Neural progenitor cell (in vitro differentiated cells): ENCODE measurements around the gene HCFC1. TPM values are rescaled to one million over a fixed set of nuclear protein-coding genes. Genes with fewer than 3 reads are reported as not detected.

Experiments used
- DNase-seq: peaks from one replicate; pipeline ENCODE4 v3.0.0-alpha.2; 2016; ENCODE audit warnings: low spot score
- H2AFZ ChIP-seq: fragments of 200-600 bp; sonication (generic); replicated peaks from 2 replicates; pipeline ENCODE4 v1.6.1; 2016; ENCODE audit warnings: antibody characterized with exemption
- H3F3A ChIP-seq: fragments of 200-600 bp; sonication (generic); 2 replicates; pipeline ENCODE4 v1.6.1; 2016; ENCODE audit warnings: antibody characterized with exemption, low read depth
- H3K27ac ChIP-seq: fragments of 200-600 bp; sonication (generic); 2 replicates; pipeline ENCODE4 v1.5.1; 2016; ENCODE audit warnings: mild to moderate bottlenecking
- H3K27me3 ChIP-seq: fragments of 200-600 bp; sonication (generic); 2 replicates; pipeline ENCODE4 v1.6.1; 2016; ENCODE audit warnings: mild to moderate bottlenecking, moderate library complexity
- H3K36me3 ChIP-seq: fragments of 200-600 bp; sonication (generic); 2 replicates; pipeline ENCODE4 v1.5.1; 2016
- H3K4me1 ChIP-seq: fragments of 200-600 bp; sonication (generic); 2 replicates; pipeline ENCODE4 v1.6.1; 2016; ENCODE audit warnings: mixed run types
- H3K4me2 ChIP-seq: fragments of 200-600 bp; sonication (generic); 2 replicates; pipeline ENCODE4 v1.6.1; 2016
- H3K4me3 ChIP-seq: fragments of 200-600 bp; sonication (generic); 2 replicates; pipeline ENCODE4 v1.5.1; 2016
- H3K79me2 ChIP-seq: fragments of 200-600 bp; sonication (generic); 2 replicates; pipeline ENCODE4 v1.6.1; 2016; ENCODE audit warnings: low read depth
- H3K9ac ChIP-seq: fragments of 200-600 bp; sonication (generic); 2 replicates; pipeline ENCODE4 v1.6.1; 2016
- H3K9me3 ChIP-seq: fragments of 200-600 bp; sonication (generic); 2 replicates; pipeline ENCODE4 v1.5.1; 2016; ENCODE audit warnings: low read depth
- H4K20me1 ChIP-seq: fragments of 200-600 bp; sonication (generic); 2 replicates; pipeline ENCODE4 v1.6.1; 2016; ENCODE audit warnings: low read depth
- H3K27ac Mint-ChIP-seq: 3 replicates; pipeline ENCODE4 v1.8.0; 2021; ENCODE audit warnings: mixed read lengths
- H3K27me3 Mint-ChIP-seq: 2 replicates; pipeline ENCODE4 v1.8.0; 2022; ENCODE audit warnings: low read depth, mild to moderate bottlenecking, inconsistent platforms, moderate library complexity, mixed read lengths; ENCODE audit not compliant: insufficient read depth
- H3K36me3 Mint-ChIP-seq: 3 replicates; pipeline ENCODE4 v1.8.0; 2021; ENCODE audit warnings: mixed read lengths
- H3K4me1 Mint-ChIP-seq: 3 replicates; pipeline ENCODE4 v1.8.0; 2021; ENCODE audit warnings: mixed read lengths
- H3K4me3 Mint-ChIP-seq: 3 replicates; pipeline ENCODE4 v1.8.0; 2021; ENCODE audit warnings: mild to moderate bottlenecking, moderate library complexity, mixed read lengths
- H3K9me3 Mint-ChIP-seq: 3 replicates; pipeline ENCODE4 v1.8.0; 2020; ENCODE audit warnings: mixed read lengths
- CTCF ChIP-seq: fragments of 200-600 bp; sonication (generic); IDR thresholded peaks from 2 replicates; pipeline ENCODE4 v1.5.1; 2017; ENCODE audit warnings: antibody characterized with exemption, mild to moderate bottlenecking
- EZH2 ChIP-seq: fragments of 200-600 bp; sonication (generic); IDR thresholded peaks from 2 replicates; pipeline ENCODE4 v1.6.1; 2017; ENCODE audit warnings: antibody characterized with exemption, mild to moderate bottlenecking, moderate library complexity
- EZH2phosphoT487 ChIP-seq: fragments of 200-600 bp; sonication (generic); IDR thresholded peaks from 2 replicates; pipeline ENCODE4 v1.6.1; 2017; ENCODE audit warnings: antibody characterized with exemption
- total RNA-seq: library from RNA; depleted of rRNA; stranded (reverse); fragments of >200 nt; gene quantifications from 2 replicates; pipeline ENCODE4 v1.2.3, GENCODE V29; 2015; ENCODE audit warnings: low replicate concordance

Gene HCFC1
- total RNA-seq, 1 donor from 2014 or later: 20.7 TPM

- H3K27me3 Mint-ChIP-seq: peaks cover 4% of the 10 kb centered on the region
- DNase-seq: no peak
- no peak overlapping the region for H2AFZ ChIP-seq
- no peak overlapping the region for H3K27ac ChIP-seq
- H3K27ac Mint-ChIP-seq: no peak overlapping the region
- H3K4me3 Mint-ChIP-seq: no peak overlapping the region
- no peaks in the 10 kb centered on the region for H3K9me3 ChIP-seq
- no peaks in the 10 kb centered on the region for H3K4me1 ChIP-seq
- H3K9ac ChIP-seq: no peak overlapping the region
- peaks cover 22% of the 10 kb centered on the region for H4K20me1 ChIP-seq
- H3K79me2 ChIP-seq: peaks cover 39% of the 10 kb centered on the region
- no peaks in the 10 kb centered on the region for H3F3A ChIP-seq
- no peaks in the 10 kb centered on the region for H3K27me3 ChIP-seq
- no peak overlapping the region for H3K4me3 ChIP-seq
- peaks cover 8% of the 10 kb centered on the region for H3K4me1 Mint-ChIP-seq
- TF ChIP-seq EZH2phosphoT487 (no peak), CTCF (no peak), EZH2 (no peak)
- no peak overlapping the region for H3K4me2 ChIP-seq
- H3K36me3 Mint-ChIP-seq: peaks cover 28% of the 10 kb centered on the region
- no peaks in the 10 kb centered on the region for H3K9me3 Mint-ChIP-seq
- H3K36me3 ChIP-seq: no peaks in the 10 kb centered on the region
These were observed 10.3 kb downstream of the HCFC1 start for GRCh38 chrX:153961292-153961691.

GRCh38 chrX:153960786-153961185, 10.8 kb downstream of the HCFC1 start:
- no peak overlapping the region for H3K4me3 ChIP-seq
- H3K4me3 Mint-ChIP-seq: no peak overlapping the region
- no peaks in the 10 kb centered on the region for H3K4me1 ChIP-seq
- no peaks in the 10 kb centered on the region for H3K9me3 ChIP-seq
- no peak overlapping the region for H3K27ac ChIP-seq
- H3K27me3 ChIP-seq: no peaks in the 10 kb centered on the region
- H4K20me1 ChIP-seq: peaks cover 17% of the 10 kb centered on the region
- H3K36me3 ChIP-seq: no peaks in the 10 kb centered on the region
- no peak overlapping the region for H3K9ac ChIP-seq
- peaks cover 34% of the 10 kb centered on the region for H3K79me2 ChIP-seq
- peaks cover 29% of the 10 kb centered on the region for H3K36me3 Mint-ChIP-seq
- no peak overlapping the region for H3K27ac Mint-ChIP-seq
- H3K4me1 Mint-ChIP-seq: peaks cover 4% of the 10 kb centered on the region
- TF ChIP-seq EZH2phosphoT487 (no peak), CTCF (no peak), EZH2 (no peak)
- no peaks in the 10 kb centered on the region for H3K9me3 Mint-ChIP-seq
- no peak overlapping the region for H3K4me2 ChIP-seq
- H2AFZ ChIP-seq: no peak overlapping the region
- no peaks in the 10 kb centered on the region for H3F3A ChIP-seq
- no peak for DNase-seq
- H3K27me3 Mint-ChIP-seq: peaks cover 4% of the 10 kb centered on the region

- H3K9me3 Mint-ChIP-seq: no peaks in the 10 kb centered on the region
- Histone ChIP-seq H3K79me2 (peaks cover 27% of the 10 kb centered on the region), H3K4me2 (no peak overlapping the region), H3K36me3 (no peaks in the 10 kb centered on the region), H4K20me1 (peaks cover 10% of the 10 kb centered on the region), H3K4me1 (no peaks in the 10 kb centered on the region), H2AFZ (no peak overlapping the region), H3K27me3 (no peaks in the 10 kb centered on the region), H3K9ac (no peak overlapping the region), H3F3A (no peaks in the 10 kb centered on the region), H3K27ac (no peak overlapping the region), H3K4me3 (no peak overlapping the region), H3K9me3 (no peaks in the 10 kb centered on the region)
- no peak for DNase-seq
- peaks cover 4% of the 10 kb centered on the region for H3K27me3 Mint-ChIP-seq
- peaks cover 4% of the 10 kb centered on the region for H3K4me1 Mint-ChIP-seq
- no peak overlapping the region for H3K27ac Mint-ChIP-seq
- TF ChIP-seq EZH2phosphoT487 (no peak), CTCF (no peak), EZH2 (no peak)
- H3K36me3 Mint-ChIP-seq: peaks cover 35% of the 10 kb centered on the region
- H3K4me3 Mint-ChIP-seq: no peak overlapping the region
These were observed 11.5 kb downstream of the HCFC1 start for GRCh38 chrX:153960077-153960476.
